Keratinocyte (primary cell): ENCODE measurements around the gene SERTAD2. TPM values are rescaled to one million over a fixed set of nuclear protein-coding genes. Genes with fewer than 3 reads are reported as not detected.

Source experiments
- DNase-seq: peaks from one replicate; pipeline ENCODE4 v3.0.0-alpha.2; 2011; ENCODE audit warnings: low read depth, missing footprints, low spot score
- FAIRE-seq: peaks from 2 replicates; lab custom pipeline; 2011; peaks lifted over from hg19 to GRCh38; lab: Jason Lieb, UNC
- H2AFZ ChIP-seq: 2 replicates; pipeline ENCODE4 v1.6.0; 2012; ENCODE audit warnings: low read length, control low read depth, inconsistent platforms; ENCODE audit not compliant: control insufficient read depth
- H3K27ac ChIP-seq: 2 replicates; pipeline ENCODE4 v1.5.1; 2011; ENCODE audit warnings: low read length; ENCODE audit not compliant: control insufficient read depth, insufficient read depth
- H3K27me3 ChIP-seq: 3 replicates; pipeline ENCODE4 v1.6.0; 2011; ENCODE audit warnings: low read length; ENCODE audit not compliant: control insufficient read depth, insufficient read depth; ENCODE audit errors: extremely low read depth
- H3K36me3 ChIP-seq, 2 experiments: 2 replicates in 1 of 2; 3 replicates in 1 of 2; pipeline ENCODE4 v1.5.1; 2011; ENCODE audit warnings: low read length in 2 of 2, mild to moderate bottlenecking in 1 of 2; ENCODE audit not compliant: control insufficient read depth in 2 of 2, insufficient read depth in 2 of 2; ENCODE audit errors: extremely low read depth in 1 of 2
- H3K4me1 ChIP-seq: 3 replicates; pipeline ENCODE4 v1.5.1; 2011; ENCODE audit warnings: low read length; ENCODE audit not compliant: control insufficient read depth, insufficient read depth; ENCODE audit errors: extremely low read depth
- H3K4me2 ChIP-seq: 3 replicates; pipeline ENCODE4 v1.6.0; 2011; ENCODE audit warnings: low read depth, low read length; ENCODE audit not compliant: control insufficient read depth, insufficient read depth; ENCODE audit errors: extremely low read depth
- H3K4me3 ChIP-seq, 3 experiments: fragments of 200-600 bp in 1 of 3; sonication (generic) in 1 of 3; 2 replicates in 2 of 3; 3 replicates in 1 of 3; pipeline ENCODE4 v1.5.1; 2011 to 2016; ENCODE audit warnings: low read length in 3 of 3, mild to moderate bottlenecking in 3 of 3, control low read depth in 2 of 3, inconsistent platforms in 1 of 3, low read depth in 1 of 3, mixed read lengths in 1 of 3, mixed run types in 1 of 3, moderate library complexity in 1 of 3; ENCODE audit not compliant: control insufficient read depth in 2 of 3, insufficient read depth in 2 of 3; ENCODE audit errors: extremely low read depth in 1 of 3
- H3K79me2 ChIP-seq: 2 replicates; pipeline ENCODE4 v1.6.0; 2012; ENCODE audit warnings: low read length; ENCODE audit not compliant: control insufficient read depth, insufficient read depth
- H3K9ac ChIP-seq: 3 replicates; pipeline ENCODE4 v1.6.0; 2011; ENCODE audit warnings: low read length; ENCODE audit not compliant: control insufficient read depth, insufficient read depth; ENCODE audit errors: extremely low read depth
- H3K9me1 ChIP-seq: 3 replicates; pipeline ENCODE4 v1.6.0; 2011; ENCODE audit warnings: low read length; ENCODE audit not compliant: control insufficient read depth, insufficient read depth; ENCODE audit errors: extremely low read depth
- H3K9me3 ChIP-seq: 2 replicates; pipeline ENCODE4 v1.5.1; 2012; ENCODE audit warnings: low read depth, low read length; ENCODE audit not compliant: control insufficient read depth
- H4K20me1 ChIP-seq: 3 replicates; pipeline ENCODE4 v1.6.0; 2011; ENCODE audit warnings: low read length; ENCODE audit not compliant: control insufficient read depth, insufficient read depth; ENCODE audit errors: extremely low read depth
- EZH2 ChIP-seq: IDR thresholded peaks from one replicate; pipeline ENCODE4 v1.6.1; 2012; ENCODE audit warnings: inconsistent platforms, mild to moderate bottlenecking, low read length, moderate library complexity
- dilution Hi-C: fragments of 300-500 bp; cut with MboI; formaldehyde crosslinking; loops from one replicate; pipeline ENCODE4 v1.7.0; 2020; ENCODE audit warnings: low sequenced_read_pairs; ENCODE audit not compliant: extremely low pct_ligation_motif_present
- polyA plus RNA-seq, 5 experiments: library from polyadenylated mRNA; depleted of rRNA in 3 of 5; stranded (reverse) in 3 of 5; stranded (forward) in 1 of 5; unstranded in 1 of 5; fragments of >200 nt; gene quantifications; 1 replicate in 1 of 5; 2 replicates in 3 of 5; 3 replicates in 1 of 5; pipeline versions ENCODE4 v1.2.1 to v1.2.3, GENCODE V29; 2011 to 2012; ENCODE audit warnings: missing spikeins in 2 of 5, low read depth in 1 of 5, low replicate concordance in 1 of 5
- TF ChIP-seq, protein P1 (sequence below), 3 experiments: IDR thresholded peaks in 1 of 3; conservative IDR thresholded peaks in 1 of 3; optimal IDR thresholded peaks in 1 of 3; 2 replicates in 2 of 3; 3 replicates in 1 of 3; pipeline versions ENCODE3 to v1.5.1; 2011; ENCODE audit warnings: low read length in 3 of 3, mild to moderate bottlenecking in 3 of 3, moderate library complexity in 2 of 3, control low read depth in 1 of 3, inconsistent platforms in 1 of 3; ENCODE audit not compliant: insufficient read depth in 2 of 3; ENCODE audit errors: extremely low read depth in 1 of 3

SERTAD2 gene
- polyA plus RNA-seq, 1 donor (not counting 4 experiments of a cell fraction or from before 2014, with no cell fraction given): 13.1 TPM

DNA sequence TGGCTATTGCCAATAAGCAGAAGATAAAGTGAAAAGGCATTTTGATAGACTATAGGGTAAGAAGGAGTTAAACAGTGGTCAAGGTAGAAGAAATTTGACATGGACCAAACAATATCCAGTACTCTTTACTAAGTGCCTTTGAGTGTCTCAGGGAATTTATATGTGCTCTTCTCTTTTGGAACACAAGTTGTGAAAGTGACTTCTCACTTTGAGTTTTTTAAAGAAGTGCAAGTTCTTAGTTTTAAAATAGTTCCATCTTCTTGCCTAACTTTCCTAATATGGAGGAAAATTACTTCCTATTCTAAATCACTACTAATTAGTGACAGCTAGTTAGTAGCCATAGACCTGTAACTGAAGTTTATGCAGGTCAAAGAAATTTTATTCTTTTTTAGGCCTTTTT, 66.2 kb downstream of the SERTAD2 start:
- H3K27me3 ChIP-seq: no peaks in the 10 kb centered on the region
- DNase-seq (no peak), FAIRE-seq (no peak)
- peaks cover 11% of the 10 kb centered on the region for H3K4me1 ChIP-seq
- no peak overlapping the region for H3K4me2 ChIP-seq
- H3K79me2 ChIP-seq: no peaks in the 10 kb centered on the region
- no peaks in the 10 kb centered on the region for H4K20me1 ChIP-seq
- no peak overlapping the region for H3K27ac ChIP-seq
- H3K9ac ChIP-seq: no peak overlapping the region
- H3K9me1 ChIP-seq: no peaks in the 10 kb centered on the region
- no peak overlapping the region for H2AFZ ChIP-seq
- H3K9me3 ChIP-seq: no peaks in the 10 kb centered on the region
- TF ChIP-seq, protein P1, sequence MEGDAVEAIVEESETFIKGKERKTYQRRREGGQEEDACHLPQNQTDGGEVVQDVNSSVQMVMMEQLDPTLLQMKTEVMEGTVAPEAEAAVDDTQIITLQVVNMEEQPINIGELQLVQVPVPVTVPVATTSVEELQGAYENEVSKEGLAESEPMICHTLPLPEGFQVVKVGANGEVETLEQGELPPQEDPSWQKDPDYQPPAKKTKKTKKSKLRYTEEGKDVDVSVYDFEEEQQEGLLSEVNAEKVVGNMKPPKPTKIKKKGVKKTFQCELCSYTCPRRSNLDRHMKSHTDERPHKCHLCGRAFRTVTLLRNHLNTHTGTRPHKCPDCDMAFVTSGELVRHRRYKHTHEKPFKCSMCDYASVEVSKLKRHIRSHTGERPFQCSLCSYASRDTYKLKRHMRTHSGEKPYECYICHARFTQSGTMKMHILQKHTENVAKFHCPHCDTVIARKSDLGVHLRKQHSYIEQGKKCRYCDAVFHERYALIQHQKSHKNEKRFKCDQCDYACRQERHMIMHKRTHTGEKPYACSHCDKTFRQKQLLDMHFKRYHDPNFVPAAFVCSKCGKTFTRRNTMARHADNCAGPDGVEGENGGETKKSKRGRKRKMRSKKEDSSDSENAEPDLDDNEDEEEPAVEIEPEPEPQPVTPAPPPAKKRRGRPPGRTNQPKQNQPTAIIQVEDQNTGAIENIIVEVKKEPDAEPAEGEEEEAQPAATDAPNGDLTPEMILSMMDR (optimal IDR thresholded peaks at IDR 0.05 in 1 of 3, IDR thresholded peaks at IDR 0.05 in 1 of 3, conservative IDR thresholded peaks at IDR 0.05 in 1 of 3; ENCODE audit: extremely low read depth in 1 of 3, insufficient read depth in 2 of 3, low read length in 3 of 3): no peak
- no peak for TF ChIP-seq EZH2
- H3K36me3 ChIP-seq: peaks cover 0 to 7% of the 10 kb centered on the region in 2 experiments
- dilution Hi-C loops: no loop called here
- no peak overlapping the region for H3K4me3 ChIP-seq

DNA sequence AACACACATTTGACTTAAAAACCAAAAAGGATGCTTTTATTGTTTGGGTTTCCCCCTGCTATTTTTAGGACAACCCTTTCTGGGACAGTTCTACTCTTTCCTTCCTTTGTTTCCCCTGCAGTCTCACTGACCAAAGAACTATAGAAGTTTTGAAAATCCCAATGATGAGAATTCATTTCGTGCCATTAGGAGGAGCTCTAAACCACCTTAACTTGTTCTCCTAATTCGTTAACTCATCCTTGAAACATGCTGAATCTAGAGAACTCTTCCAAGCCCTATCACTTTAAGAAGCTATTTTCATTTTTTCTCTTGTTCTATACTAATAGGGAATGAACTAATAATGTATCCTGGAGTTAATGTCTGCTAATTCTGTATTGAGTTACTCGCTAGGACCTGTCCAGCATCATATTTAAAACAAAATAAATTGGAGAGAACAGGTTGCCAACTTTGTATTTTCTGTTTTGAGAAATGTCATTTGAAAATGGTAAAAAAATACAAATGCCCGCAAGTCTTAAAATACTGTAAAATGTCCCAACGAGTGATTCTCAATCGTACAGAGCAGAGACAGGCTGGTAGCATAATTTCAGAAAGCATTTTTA, 66.7 kb downstream of the SERTAD2 start:
- no peak for DNase-seq
- TF ChIP-seq EZH2: no peak
- TF ChIP-seq, protein P1 (optimal IDR thresholded peaks at IDR 0.05 in 1 of 3, IDR thresholded peaks at IDR 0.05 in 1 of 3, conservative IDR thresholded peaks at IDR 0.05 in 1 of 3; ENCODE audit: extremely low read depth in 1 of 3, insufficient read depth in 2 of 3, low read length in 3 of 3): peak in 2 of 3 experiments; percentile 50 to 65
- FAIRE-seq: peak; percentile 85

More for the DNA sequence above, 66.7 kb downstream of the SERTAD2 start:
- no peak overlapping the region for H3K9ac ChIP-seq
- H3K4me2 ChIP-seq: no peak overlapping the region
- peaks cover 0 to 8% of the 10 kb centered on the region in 2 experiments for H3K36me3 ChIP-seq
- no peaks in the 10 kb centered on the region for H4K20me1 ChIP-seq
- no peak overlapping the region for H3K4me3 ChIP-seq
- no peaks in the 10 kb centered on the region for H3K9me3 ChIP-seq
- peaks cover 11% of the 10 kb centered on the region for H3K4me1 ChIP-seq
- no peaks in the 10 kb centered on the region for H3K79me2 ChIP-seq
- no peaks in the 10 kb centered on the region for H3K27me3 ChIP-seq
- no peak overlapping the region for H2AFZ ChIP-seq
- H3K27ac ChIP-seq: no peak overlapping the region
- dilution Hi-C loops: no loop called here
- H3K9me1 ChIP-seq: no peaks in the 10 kb centered on the region
